IMR-90 (cell line): ENCODE results near the gene PLLP. TPM values are rescaled to one million over a fixed set of nuclear protein-coding genes. Genes with fewer than 3 reads are reported as not detected.

Experiments used
- ATAC-seq: fragments of 200-7000 bp; cut with Tn5 transposase; 2 replicates; pipeline ENCODE4 v1.9.1; 2020; ENCODE audit warnings: low read depth, mild to moderate bottlenecking, moderate library complexity
- BruUV-seq: library from RNA; stranded (reverse); fragments of 400-500 nt; replicated peaks from 2 replicates; lab custom pipeline; 2021; lab: Mats Ljungman, UMichigan
- CTCF ChIA-PET: fragments of 300-600 bp; formaldehyde crosslinking; extraction: SDS; loops from one replicate; lab custom pipeline; 2021; ENCODE audit warnings: antibody characterized with exemption; lab: Yijun Ruan, JAX
- POLR2A ChIA-PET: fragments of 300-600 bp; sonication (Branson Sonifier 250); formaldehyde crosslinking; loops from one replicate; lab custom pipeline; 2022; ENCODE audit warnings: antibody characterized with exemption; ENCODE audit not compliant: unreplicated experiment; lab: Charles Lee
- DNase-seq: peaks from one replicate; pipeline ENCODE4 v3.0.0; 2013
- H2AFZ ChIP-seq: replicated peaks from 2 replicates; pipeline ENCODE3; 2013; ENCODE audit warnings: low read length, mild to moderate bottlenecking; ENCODE audit not compliant: poor library complexity
- H2AK5ac ChIP-seq: 2 replicates; pipeline ENCODE4 v1.6.1; 2013; ENCODE audit warnings: low read depth, low read length, inconsistent platforms
- H2AK9ac ChIP-seq: replicated peaks from 2 replicates; pipeline ENCODE3; 2013; ENCODE audit warnings: mild to moderate bottlenecking, low read depth, low read length, moderate library complexity; ENCODE audit not compliant: poor library complexity
- H2BK120ac ChIP-seq: 2 replicates; pipeline ENCODE4 v1.6.1; 2013; ENCODE audit warnings: low read depth, low read length, inconsistent platforms
- H2BK15ac ChIP-seq: 3 replicates; pipeline ENCODE4 v1.6.1; 2013; ENCODE audit warnings: low read depth, low read length, inconsistent platforms
- H2BK20ac ChIP-seq: 2 replicates; pipeline ENCODE4 v1.6.1; 2013; ENCODE audit warnings: low read depth, mild to moderate bottlenecking, inconsistent platforms, low read length, moderate library complexity
- H2BK5ac ChIP-seq: 2 replicates; pipeline ENCODE4 v1.6.1; 2013; ENCODE audit warnings: mild to moderate bottlenecking, low read depth, low read length, inconsistent platforms; ENCODE audit not compliant: poor library complexity, severe bottlenecking
- H3K14ac ChIP-seq: replicated peaks from 2 replicates; pipeline ENCODE4 v1.6.1; 2013; ENCODE audit warnings: low read depth, low read length, inconsistent platforms
- H3K18ac ChIP-seq: 2 replicates; pipeline ENCODE4 v1.6.1; 2013; ENCODE audit warnings: low read depth, low read length, control low read depth
- H3K23ac ChIP-seq: 2 replicates; pipeline ENCODE4 v1.6.1; 2013; ENCODE audit warnings: low read depth, low read length, inconsistent platforms
- H3K27ac ChIP-seq: 2 replicates; pipeline ENCODE4 v1.5.1; 2013; ENCODE audit warnings: mild to moderate bottlenecking, control low read depth, low read length; ENCODE audit not compliant: insufficient read depth
- H3K27me3 ChIP-seq: 2 replicates; pipeline ENCODE4 v1.6.1; 2013; ENCODE audit warnings: low read length; ENCODE audit not compliant: control insufficient read depth, insufficient read depth
- H3K36me3 ChIP-seq: 2 replicates; pipeline ENCODE4 v1.6.1; 2013; ENCODE audit warnings: low read length, mixed read lengths; ENCODE audit not compliant: control insufficient read depth, insufficient read depth
- H3K4ac ChIP-seq: 2 replicates; pipeline ENCODE4 v1.6.1; 2013; ENCODE audit warnings: low read depth, low read length, inconsistent platforms
- H3K4me1 ChIP-seq: 2 replicates; pipeline ENCODE4 v1.6.1; 2013; ENCODE audit warnings: low read length, mixed read lengths; ENCODE audit not compliant: control insufficient read depth, insufficient read depth
- H3K4me2 ChIP-seq: 2 replicates; pipeline ENCODE4 v1.6.1; 2013; ENCODE audit warnings: low read depth, mild to moderate bottlenecking, control low read depth, low read length, moderate library complexity
- H3K4me3 ChIP-seq: 2 replicates; pipeline ENCODE4 v1.5.1; 2013; ENCODE audit warnings: low read depth, mild to moderate bottlenecking, control low read depth, low read length, moderate library complexity; ENCODE audit not compliant: insufficient read depth
- H3K56ac ChIP-seq: 2 replicates; pipeline ENCODE4 v1.6.1; 2013; ENCODE audit warnings: low read length, inconsistent platforms; ENCODE audit not compliant: insufficient read depth; ENCODE audit errors: extremely low read depth
- H3K79me1 ChIP-seq, 2 experiments: 2 replicates each; pipeline ENCODE4 v1.6.1; 2013; ENCODE audit warnings: low read length in 2 of 2, inconsistent platforms in 1 of 2, low read depth in 1 of 2
- H3K9ac ChIP-seq: 2 replicates; pipeline ENCODE4 v1.6.1; 2013; ENCODE audit warnings: low read depth, low read length, control low read depth
- H3K9me1 ChIP-seq: 2 replicates; pipeline ENCODE4 v1.6.1; 2013; ENCODE audit warnings: low read length, inconsistent platforms; ENCODE audit not compliant: insufficient read depth
- H3K9me3 ChIP-seq: 2 replicates; pipeline ENCODE4 v1.6.1; 2013; ENCODE audit warnings: low read length; ENCODE audit not compliant: control insufficient read depth, insufficient read depth
- H4K20me1 ChIP-seq: 2 replicates; pipeline ENCODE4 v1.6.1; 2013; ENCODE audit warnings: low read length, inconsistent platforms; ENCODE audit not compliant: insufficient read depth
- H4K5ac ChIP-seq: 2 replicates; pipeline ENCODE4 v1.6.1; 2013; ENCODE audit warnings: mild to moderate bottlenecking, low read depth, low read length, control low read depth
- H4K8ac ChIP-seq, 2 experiments: 2 replicates each; pipeline ENCODE4 v1.6.1; 2013; ENCODE audit warnings: low read depth in 2 of 2, low read length in 2 of 2, control low read depth in 1 of 2, inconsistent platforms in 1 of 2
- H4K91ac ChIP-seq: 2 replicates; pipeline ENCODE4 v1.6.1; 2013; ENCODE audit warnings: low read depth, low read length, inconsistent platforms; ENCODE audit not compliant: insufficient read depth
- BHLHE40 ChIP-seq: fragments of 150-350 bp; IDR thresholded peaks from 2 replicates; pipeline ENCODE4 v1.6.1; 2016; ENCODE audit warnings: mild to moderate bottlenecking, low read depth, low read length
- CEBPB ChIP-seq: IDR thresholded peaks from 2 replicates; pipeline ENCODE4 v1.6.1; 2012; ENCODE audit warnings: low read depth, low read length, improper control_type of control experiment
- CHD1 ChIP-seq: IDR thresholded peaks from 2 replicates; pipeline ENCODE4 v1.6.1; 2012; ENCODE audit warnings: low read depth, low read length, improper control_type of control experiment
- CTCF ChIP-seq: conservative IDR thresholded peaks from 2 replicates; pipeline ENCODE4 v1.5.1; 2012; ENCODE audit warnings: mild to moderate bottlenecking, low read depth, low read length, improper control_type of control experiment
- ELK1 ChIP-seq: fragments of 150-350 bp; IDR thresholded peaks from 2 replicates; pipeline ENCODE4 v1.6.1; 2016; ENCODE audit warnings: low read depth, mild to moderate bottlenecking, low read length, moderate library complexity, borderline replicate concordance
- FOS ChIP-seq: fragments of 150-350 bp; IDR thresholded peaks from 2 replicates; pipeline ENCODE4 v1.6.1; 2016; ENCODE audit warnings: low read depth, low read length
- MAFK ChIP-seq: IDR thresholded peaks from 2 replicates; pipeline ENCODE4 v1.6.1; 2012; ENCODE audit warnings: low read depth, low read length, improper control_type of control experiment
- MAZ ChIP-seq: IDR thresholded peaks from 2 replicates; pipeline ENCODE4 v1.6.1; 2012; ENCODE audit warnings: low read depth, mild to moderate bottlenecking, low read length, improper control_type of control experiment, moderate library complexity, borderline replicate concordance
- MXI1 ChIP-seq: IDR thresholded peaks from 2 replicates; pipeline ENCODE4 v1.6.1; 2012; ENCODE audit warnings: low read depth, mild to moderate bottlenecking, low read length, moderate library complexity, borderline replicate concordance
- NFE2L2 ChIP-seq: fragments of 150-350 bp; IDR thresholded peaks from 2 replicates; pipeline ENCODE4 v1.6.1; 2016; ENCODE audit warnings: low read depth, mild to moderate bottlenecking, low read length
- POLR2A ChIP-seq: IDR thresholded peaks from 2 replicates; pipeline ENCODE4 v1.6.1; 2012; ENCODE audit warnings: mild to moderate bottlenecking, low read depth, low read length
- RAD21 ChIP-seq: IDR thresholded peaks from 2 replicates; pipeline ENCODE4 v1.6.1; 2012; ENCODE audit warnings: low read length, improper control_type of control experiment
- RCOR1 ChIP-seq: IDR thresholded peaks from 2 replicates; pipeline ENCODE4 v1.6.1; 2012; ENCODE audit warnings: mild to moderate bottlenecking, low read length, improper control_type of control experiment; ENCODE audit not compliant: insufficient replicate concordance
- RFX5 ChIP-seq: IDR thresholded peaks from 2 replicates; pipeline ENCODE4 v1.8.0; 2012; ENCODE audit warnings: low read depth, mild to moderate bottlenecking, low read length, moderate library complexity
- SMC3 ChIP-seq: fragments of 150-350 bp; IDR thresholded peaks from 2 replicates; pipeline ENCODE4 v1.6.1; 2016; ENCODE audit warnings: low read depth, mild to moderate bottlenecking, antibody characterized with exemption, low read length, moderate library complexity
- USF2 ChIP-seq: fragments of 150-350 bp; IDR thresholded peaks from 2 replicates; pipeline ENCODE4 v1.6.1; 2017; ENCODE audit warnings: mild to moderate bottlenecking, antibody characterized with exemption, low read length, low read depth
- WGBS, 2 experiments: methylation state at CpG; one replicate each; pipeline versions ENCODE4 v1.1.5 to v1.1.7; 2013; ENCODE audit warnings: missing lambda C conversion rate in 2 of 2; ENCODE audit not compliant: insufficient read length in 1 of 2; ENCODE audit errors: extremely low coverage in 2 of 2; 5-methylcytosine and 5-hydroxymethylcytosine counted together
- dilution Hi-C: fragments of 300-500 bp; cut with HindIII; formaldehyde crosslinking; loops from one replicate; pipeline ENCODE4 v1.14.3; 2018; ENCODE audit warnings: low sequenced_read_pairs; ENCODE audit not compliant: unreplicated experiment
- in situ Hi-C: fragments of 300-500 bp; cut with MboI; formaldehyde crosslinking; loops from 3 replicates; pipeline ENCODE4 v1.14.3; 2019; ENCODE audit warnings: low sequenced_read_pairs, inconsistent platforms, mixed read lengths
- intact Hi-C: fragments of 100-400 bp; cut with micrococcal nuclease; formaldehyde crosslinking; loops from 2 replicates; pipeline ENCODE4 v1.10.0; 2022
- polyA plus RNA-seq, 3 experiments: library from polyadenylated mRNA; depleted of rRNA; stranded (reverse); fragments of >200 nt; gene quantifications; 2 replicates each; pipeline ENCODE4 v1.2.3, GENCODE V29; 2012; ENCODE audit warnings: low replicate concordance in 1 of 3
- total RNA-seq: library from RNA; depleted of rRNA; stranded (reverse); fragments of >200 nt; gene quantifications from 2 replicates; pipeline ENCODE4 v1.2.3, GENCODE V29; 2012

Gene PLLP
- total and polyA plus RNA-seq, 2 of the 4 experiments (the other 2 are of a cell fraction), result 0.05 TPM; not detected in 1

GRCh38 chr16:57276596-57276995 lies 7.9 kb downstream of the PLLP start:
- ATAC-seq (no peak), DNase-seq (no peak)
- dilution Hi-C loops, result no loop called here

More at GRCh38 chr16:57276596-57276995, 7.9 kb downstream of the PLLP start:
- ChIA-PET POLR2A (no interaction called here), CTCF (no interaction called here)
- intact Hi-C loops, result no loop called here
- Histone ChIP-seq H3K18ac (no peak overlapping the region), H3K4me3 (no peak overlapping the region), H2BK15ac (no peak overlapping the region), H4K8ac (no peak overlapping the region), H3K4me1 (no peaks in the 10 kb centered on the region), H3K9me1 (no peaks in the 10 kb centered on the region), H3K23ac (no peak overlapping the region), H3K14ac (no peak overlapping the region), H3K9me3 (no peaks in the 10 kb centered on the region), H3K27ac (no peak overlapping the region), H3K79me1 (no peaks in the 10 kb centered on the region), H3K36me3 (no peaks in the 10 kb centered on the region), H3K4me2 (no peak overlapping the region), H2BK5ac (no peak overlapping the region), H2AK9ac (no peak overlapping the region), H2AFZ (no peak overlapping the region), H3K4ac (no peak overlapping the region), H2BK20ac (no peak overlapping the region), H3K27me3 (peaks cover 22% of the 10 kb centered on the region), H3K9ac (no peak overlapping the region), H2AK5ac (no peak overlapping the region; the same call in 1 of the 2 replicates), H4K20me1 (no peaks in the 10 kb centered on the region; the same call in 1 of the 2 replicates), H4K5ac (no peak overlapping the region), H2BK120ac (no peak overlapping the region), H4K91ac (no peak overlapping the region), H3K56ac (no peak overlapping the region)
- TF ChIP-seq USF2 (no peak), NFE2L2 (no peak), RFX5 (no peak), CHD1 (no peak), CTCF (no peak), CEBPB (no peak), BHLHE40 (no peak), MXI1 (no peak), FOS (no peak), MAZ (no peak), SMC3 (no peak), RAD21 (no peak), POLR2A (no peak), MAFK (no peak), RCOR1 (no peak), ELK1 (no peak)
- no TSS peak for BruUV-seq
- no CpG with 5 or more reads among the region's 5 CpGs for WGBS, 2 experiments
- in situ Hi-C loops, result no loop called here
